ENCODE measurements around the gene UBE3B.

UBE3B gene

GRCh38 chr12:109577311-109577710, 99.9 kb downstream of the UBE3B start:
- Histone ChIP-seq H3K9me2 (replicated peaks; ENCODE audit: low read depth, low read length) (no peaks in the 10 kb centered on the region), H3K79me2 (ENCODE audit: insufficient read depth, low read length) (peaks cover 33% of the 10 kb centered on the region), H3K27me3 (ENCODE audit: insufficient read depth, low read length, poor library complexity, severe bottlenecking) (no peaks in the 10 kb centered on the region), H3K9ac (ENCODE audit: low read depth, low read length, poor library complexity, severe bottlenecking) (no peak overlapping the region), H4K20me1 (ENCODE audit: insufficient read depth, low read length, poor library complexity, severe bottlenecking) (no peaks in the 10 kb centered on the region), H3K4me2 (ENCODE audit: low read depth, low read length, poor library complexity, severe bottlenecking) (no peak overlapping the region), H3K9me3 (ENCODE audit: insufficient read depth, low read depth, low read length) (no peaks in the 10 kb centered on the region), H3K36me3 (ENCODE audit: insufficient read depth, low read length) (peaks cover 38% of the 10 kb centered on the region; the same call in 1 of the 2 replicates), H3F3A (ENCODE audit: low read depth) (no peaks in the 10 kb centered on the region), H3K4me3 (ENCODE audit: low read length, poor library complexity, severe bottlenecking) (no peak overlapping the region), H3K4me1 (ENCODE audit: insufficient read depth, low read length, poor library complexity, severe bottlenecking) (peaks cover 28% of the 10 kb centered on the region), H2AFZ (ENCODE audit: low read length) (no peak overlapping the region)
- TF ChIP-seq CTCF (conservative IDR thresholded peaks at IDR 0.05; ENCODE audit: low read length) (no peak), EZH2phosphoT487 (IDR thresholded peaks at IDR 0.05; ENCODE audit: borderline replicate concordance) (no peak)

- Histone ChIP-seq H3K36me3 (ENCODE audit: insufficient read depth, low read length) (peaks cover 38% of the 10 kb centered on the region; the same call in 1 of the 2 replicates), H3K4me1 (ENCODE audit: insufficient read depth, low read length, poor library complexity, severe bottlenecking) (peaks cover 22% of the 10 kb centered on the region), H3K9ac (ENCODE audit: low read depth, low read length, poor library complexity, severe bottlenecking) (no peak overlapping the region), H3K9me2 (replicated peaks; ENCODE audit: low read depth, low read length) (no peaks in the 10 kb centered on the region), H2AFZ (ENCODE audit: low read length) (no peak overlapping the region), H3K27me3 (ENCODE audit: insufficient read depth, low read length, poor library complexity, severe bottlenecking) (no peaks in the 10 kb centered on the region), H3K9me3 (ENCODE audit: insufficient read depth, low read depth, low read length) (no peaks in the 10 kb centered on the region), H3K4me2 (ENCODE audit: low read depth, low read length, poor library complexity, severe bottlenecking) (no peak overlapping the region), H3K4me3 (ENCODE audit: low read length, poor library complexity, severe bottlenecking) (no peak overlapping the region), H3F3A (ENCODE audit: low read depth) (no peaks in the 10 kb centered on the region), H3K79me2 (ENCODE audit: insufficient read depth, low read length) (peaks cover 23% of the 10 kb centered on the region), H4K20me1 (ENCODE audit: insufficient read depth, low read length, poor library complexity, severe bottlenecking) (no peaks in the 10 kb centered on the region)
- TF ChIP-seq EZH2phosphoT487 (IDR thresholded peaks at IDR 0.05; ENCODE audit: borderline replicate concordance): no peak
- no peak for TF ChIP-seq CTCF (conservative IDR thresholded peaks at IDR 0.05; ENCODE audit: low read length)
Observed at GRCh38 chr12:109578330-109578927, 101.0 kb downstream of the UBE3B start.

- H3K9me3 ChIP-seq (ENCODE audit: insufficient read depth, low read depth, low read length): no peaks in the 10 kb centered on the region
- peaks cover 46% of the 10 kb centered on the region; the same call in 1 of the 2 replicates for H3K36me3 ChIP-seq (ENCODE audit: insufficient read depth, low read length)
- no peaks in the 10 kb centered on the region for H3K9me2 ChIP-seq (replicated peaks; ENCODE audit: low read depth, low read length)
- H4K20me1 ChIP-seq (ENCODE audit: insufficient read depth, low read length, poor library complexity, severe bottlenecking): no peaks in the 10 kb centered on the region
- H3K4me3 ChIP-seq (ENCODE audit: low read length, poor library complexity, severe bottlenecking): no peak overlapping the region
- no peak overlapping the region for H2AFZ ChIP-seq (ENCODE audit: low read length)
- peaks cover 13% of the 10 kb centered on the region for H3K79me2 ChIP-seq (ENCODE audit: insufficient read depth, low read length)
- H3K4me2 ChIP-seq (ENCODE audit: low read depth, low read length, poor library complexity, severe bottlenecking): no peak overlapping the region
- no peaks in the 10 kb centered on the region for H3K27me3 ChIP-seq (ENCODE audit: insufficient read depth, low read length, poor library complexity, severe bottlenecking)
- peaks cover 13% of the 10 kb centered on the region for H3K4me1 ChIP-seq (ENCODE audit: insufficient read depth, low read length, poor library complexity, severe bottlenecking)
- H3F3A ChIP-seq (ENCODE audit: low read depth): no peaks in the 10 kb centered on the region
- no peak overlapping the region for H3K9ac ChIP-seq (ENCODE audit: low read depth, low read length, poor library complexity, severe bottlenecking)
- TF ChIP-seq EZH2phosphoT487 (IDR thresholded peaks at IDR 0.05; ENCODE audit: borderline replicate concordance) (no peak), CTCF (conservative IDR thresholded peaks at IDR 0.05; ENCODE audit: low read length) (no peak)
Observed at GRCh38 chr12:109579639-109580038, 102.2 kb downstream of the UBE3B start.
